ENCODE results near the gene UNC5CL.
"Not testable (repeated sequence)": the region's sequence is repeated elsewhere in the genome, so short reads cannot be mapped to it uniquely, and the experiment has no call there.

DNA sequence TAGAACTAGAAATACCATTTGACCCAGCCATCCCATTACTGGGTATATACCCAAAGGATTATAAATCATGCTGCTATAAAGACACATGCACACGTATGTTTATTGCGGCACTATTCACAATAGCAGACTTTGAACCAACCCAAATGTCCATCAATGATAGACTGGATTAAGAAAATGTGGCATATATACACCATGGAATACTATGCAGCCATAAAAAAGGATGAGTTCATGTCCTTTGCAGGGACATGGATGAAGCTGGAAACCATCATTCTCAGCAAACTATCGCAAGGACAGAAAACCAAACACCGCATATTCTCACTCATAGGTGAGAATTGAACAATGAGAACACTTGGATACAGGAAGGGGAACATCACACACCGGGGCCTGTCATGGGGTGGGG is 23.2 kb downstream of the UNC5CL start:
- TF ChIP-seq, protein P1, sequence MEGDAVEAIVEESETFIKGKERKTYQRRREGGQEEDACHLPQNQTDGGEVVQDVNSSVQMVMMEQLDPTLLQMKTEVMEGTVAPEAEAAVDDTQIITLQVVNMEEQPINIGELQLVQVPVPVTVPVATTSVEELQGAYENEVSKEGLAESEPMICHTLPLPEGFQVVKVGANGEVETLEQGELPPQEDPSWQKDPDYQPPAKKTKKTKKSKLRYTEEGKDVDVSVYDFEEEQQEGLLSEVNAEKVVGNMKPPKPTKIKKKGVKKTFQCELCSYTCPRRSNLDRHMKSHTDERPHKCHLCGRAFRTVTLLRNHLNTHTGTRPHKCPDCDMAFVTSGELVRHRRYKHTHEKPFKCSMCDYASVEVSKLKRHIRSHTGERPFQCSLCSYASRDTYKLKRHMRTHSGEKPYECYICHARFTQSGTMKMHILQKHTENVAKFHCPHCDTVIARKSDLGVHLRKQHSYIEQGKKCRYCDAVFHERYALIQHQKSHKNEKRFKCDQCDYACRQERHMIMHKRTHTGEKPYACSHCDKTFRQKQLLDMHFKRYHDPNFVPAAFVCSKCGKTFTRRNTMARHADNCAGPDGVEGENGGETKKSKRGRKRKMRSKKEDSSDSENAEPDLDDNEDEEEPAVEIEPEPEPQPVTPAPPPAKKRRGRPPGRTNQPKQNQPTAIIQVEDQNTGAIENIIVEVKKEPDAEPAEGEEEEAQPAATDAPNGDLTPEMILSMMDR (IDR thresholded peaks at IDR 0.05; ENCODE audit: insufficient read depth, low read length), result not testable (repeated sequence)
- not testable (repeated sequence) for TF ChIP-seq GABPA (IDR thresholded peaks at IDR 0.05; ENCODE audit: low read depth)
